MCF 10A (cell line): ENCODE measurements around the gene DCAKD. TPM values are rescaled to one million over a fixed set of nuclear protein-coding genes. Genes with fewer than 3 reads are reported as not detected.
A peak's percentile ranks its signal among the peaks of the same experiment; 100 is the strongest.

Source experiments
- BruUV-seq: library from RNA; stranded (reverse); fragments of 400-500 nt; replicated peaks from 2 replicates; lab custom pipeline; 2021; lab: Mats Ljungman, UMichigan
- CTCF ChIA-PET: fragments of 300-600 bp; sonication (Branson Sonifier 250); formaldehyde crosslinking; extraction: SDS; loops from one replicate; lab custom pipeline; 2021; ENCODE audit warnings: antibody characterized with exemption, inconsistent platforms; lab: Yijun Ruan, JAX
- POLR2A ChIA-PET: fragments of 300-600, 350-650 bp; sonication (Branson Sonifier 250); formaldehyde crosslinking; extraction: SDS; loops from one replicate; lab custom pipeline; 2020; ENCODE audit warnings: antibody characterized with exemption, inconsistent platforms; lab: Yijun Ruan, JAX
- DNase-seq: peaks from one replicate; pipeline ENCODE4 v3.0.0-alpha.2; 2018; ENCODE audit not compliant: unreplicated experiment
- H3K27ac Mint-ChIP-seq: one replicate; pipeline ENCODE4 v1.8.0; 2022; ENCODE audit warnings: mild to moderate bottlenecking, low read depth, mixed read lengths; ENCODE audit not compliant: unreplicated experiment
- H3K27me3 Mint-ChIP-seq: one replicate; pipeline ENCODE4 v1.8.0; 2022; ENCODE audit warnings: mixed read lengths; ENCODE audit not compliant: insufficient read depth, unreplicated experiment
- H3K36me3 Mint-ChIP-seq: one replicate; pipeline ENCODE4 v1.8.0; 2022; ENCODE audit warnings: mild to moderate bottlenecking, moderate library complexity, mixed read lengths; ENCODE audit not compliant: insufficient read depth, unreplicated experiment
- H3K4me1 Mint-ChIP-seq: one replicate; pipeline ENCODE4 v1.8.0; 2022; ENCODE audit warnings: mixed read lengths; ENCODE audit not compliant: insufficient read depth, unreplicated experiment
- H3K4me3 Mint-ChIP-seq: one replicate; pipeline ENCODE4 v1.8.0; 2022; ENCODE audit warnings: mild to moderate bottlenecking, moderate library complexity, mixed read lengths; ENCODE audit not compliant: unreplicated experiment
- H3K9me3 Mint-ChIP-seq: one replicate; pipeline ENCODE4 v1.8.0; 2022; ENCODE audit warnings: mixed read lengths; ENCODE audit not compliant: unreplicated experiment
- CTCF ChIP-seq: fragments of 200-600 bp; IDR thresholded peaks from one replicate; pipeline ENCODE4 v1.8.0; 2022; ENCODE audit warnings: antibody characterized with exemption, mild to moderate bottlenecking; ENCODE audit not compliant: unreplicated experiment
- intact Hi-C: fragments of 100-400 bp; cut with micrococcal nuclease; formaldehyde crosslinking; loops from 2 replicates; pipeline ENCODE4 v1.14.1; 2022
- total RNA-seq: library from RNA; stranded (reverse); gene quantifications from 2 replicates; pipeline ENCODE4 v1.2.3, GENCODE V29; 2022

Gene DCAKD
- total RNA-seq, 1 experiment from 2014 or later, result 23.3 TPM

GRCh38 chr17:45087978-45088377 is 36.5 kb upstream of the DCAKD start:
- CTCF ChIA-PET, result interaction anchor here (0.8 to 4.2 kb wide), 3 partner anchors 9 to 66 kb away, joined by 3 to 17 read pairs (median 5); no protein-coding TSS in a partner anchor
- POLR2A ChIA-PET, result interaction anchor here (0.8 to 2.7 kb wide), 7 partner anchors 11 to 68 kb away, joined by 3 to 11 read pairs (median 5); partner anchors contain the start of gene NMT1
- no TSS peak for BruUV-seq

GRCh38 chr17:45087504-45087975 is 36.1 kb upstream of the DCAKD start:
- Mint-ChIP-seq H3K27me3 (no peaks in the 10 kb centered on the region), H3K4me3 (no peak overlapping the region), H3K27ac (peak overlapping the region; percentile 12), H3K4me1 (peaks cover 8% of the 10 kb centered on the region), H3K9me3 (no peaks in the 10 kb centered on the region), H3K36me3 (peaks cover 96% of the 10 kb centered on the region)
- no TSS peak for BruUV-seq
- intact Hi-C loops, result no loop called here
- CTCF ChIA-PET, result interaction anchor here (0.8 to 4.2 kb wide), 4 partner anchors 9 to 65 kb away, joined by 3 to 17 read pairs (median 8); no protein-coding TSS in a partner anchor
- no peak for TF ChIP-seq CTCF
- DNase-seq, result no peak
- POLR2A ChIA-PET, result interaction anchor here (0.8 to 2.7 kb wide), 8 partner anchors 11 to 68 kb away, joined by 3 to 11 read pairs (median 4); partner anchors contain the start of gene NMT1

More at GRCh38 chr17:45087978-45088377, 36.5 kb upstream of the DCAKD start:
- H3K9me3 Mint-ChIP-seq, result no peaks in the 10 kb centered on the region
- peaks cover 96% of the 10 kb centered on the region for H3K36me3 Mint-ChIP-seq
- H3K4me3 Mint-ChIP-seq, result no peak overlapping the region
- peaks cover 12% of the 10 kb centered on the region for H3K4me1 Mint-ChIP-seq
- intact Hi-C loops, result no loop called here
- no peaks in the 10 kb centered on the region for H3K27me3 Mint-ChIP-seq
- peak overlapping the region; percentile 12 for H3K27ac Mint-ChIP-seq
- no peak for TF ChIP-seq CTCF
- no peak for DNase-seq

- Mint-ChIP-seq H3K9me3 (no peaks in the 10 kb centered on the region), H3K4me1 (peaks cover 2% of the 10 kb centered on the region), H3K27me3 (no peaks in the 10 kb centered on the region), H3K36me3 (peaks cover 96% of the 10 kb centered on the region), H3K4me3 (no peak overlapping the region), H3K27ac (peak overlapping the region; percentile 12)
- no peak for DNase-seq
- ChIA-PET CTCF (interaction anchor here (2.1 to 4.2 kb wide), 2 partner anchors 9 to 13 kb away, joined by 12 to 17 read pairs; no protein-coding TSS in a partner anchor), POLR2A (interaction anchor here (0.6 to 2.7 kb wide), 7 partner anchors 12 to 44 kb away, joined by 3 to 11 read pairs (median 5); partner anchors contain the start of gene NMT1)
- no peak for TF ChIP-seq CTCF
- intact Hi-C loops, result no loop called here
- no TSS peak for BruUV-seq
Measured at GRCh38 chr17:45086865-45087503, 35.6 kb upstream of the DCAKD start.

GRCh38 chr17:45086391-45086790 is 35.0 kb upstream of the DCAKD start:
- no peaks in the 10 kb centered on the region for H3K4me1 Mint-ChIP-seq
- H3K27ac Mint-ChIP-seq, result no peak overlapping the region
- no peaks in the 10 kb centered on the region for H3K27me3 Mint-ChIP-seq
- no peaks in the 10 kb centered on the region for H3K9me3 Mint-ChIP-seq
- CTCF ChIA-PET, result interaction anchor here (0.6 to 2.1 kb wide), 4 partner anchors 10 to 17 kb away, joined by 3 to 12 read pairs (median 3); no protein-coding TSS in a partner anchor
- intact Hi-C loops, result no loop called here
- no peak for DNase-seq
- H3K4me3 Mint-ChIP-seq, result no peak overlapping the region
- POLR2A ChIA-PET, result interaction anchor here (0.6 to 2.7 kb wide), 4 partner anchors 13 to 42 kb away, joined by 3 to 11 read pairs (median 4); partner anchors contain the start of gene NMT1
- no TSS peak for BruUV-seq
- TF ChIP-seq CTCF, result no peak
- H3K36me3 Mint-ChIP-seq, result peaks cover 98% of the 10 kb centered on the region
